ENCODE data around the gene RHOA.
"Not testable (repeated sequence)": the region's sequence is repeated elsewhere in the genome, so short reads cannot be mapped to it uniquely, and the experiment has no call there.

The RHOA gene

GRCh38 chr3:49377483-49377882 is 34.3 kb downstream of the RHOA start:
- no peaks in the 10 kb centered on the region for H3K9me3 ChIP-seq (ENCODE audit: control insufficient read depth in 5 of 5, low read length in 5 of 5)
- peaks cover 2 to 31% (median 26%) of the 10 kb centered on the region in 5 donors for H3K36me3 ChIP-seq (ENCODE audit: control insufficient read depth in 5 of 5, insufficient read depth in 5 of 5, low read length in 5 of 5)
- peaks cover 0 to 18% (median 14%) of the 10 kb centered on the region in 5 donors for H3K4me1 ChIP-seq (ENCODE audit: control insufficient read depth in 5 of 5, insufficient read depth in 5 of 5, low read length in 5 of 5)
- H3K4me3 ChIP-seq (ENCODE audit: low read depth in 1 of 5, low read length in 5 of 5), result no peak overlapping the region
- peak overlapping the region; percentile 46 for H3K27ac ChIP-seq (ENCODE audit: low read depth, low read length)
- H3K9ac ChIP-seq (ENCODE audit: low read length in 5 of 5), result no peak overlapping the region
- H3K27me3 ChIP-seq (ENCODE audit: control insufficient read depth in 5 of 5, insufficient read depth in 4 of 5, low read length in 5 of 5), result no peaks in the 10 kb centered on the region

GRCh38 chr3:49371946-49372345 is 39.8 kb downstream of the RHOA start:
- H3K36me3 ChIP-seq (ENCODE audit: control insufficient read depth in 5 of 5, insufficient read depth in 5 of 5, low read length in 5 of 5), result peaks cover 10 to 70% (median 57%) of the 10 kb centered on the region in 5 donors

GRCh38 chr3:49370585-49371290 is 41.0 kb downstream of the RHOA start:
- Histone ChIP-seq H3K27me3 (ENCODE audit: control insufficient read depth in 5 of 5, insufficient read depth in 4 of 5, low read length in 5 of 5) (no peaks in the 10 kb centered on the region), H3K36me3 (ENCODE audit: control insufficient read depth in 5 of 5, insufficient read depth in 5 of 5, low read length in 5 of 5) (peaks cover 10 to 82% (median 69%) of the 10 kb centered on the region in 5 donors), H3K27ac (ENCODE audit: low read depth, low read length) (no peak overlapping the region)

More at GRCh38 chr3:49371946-49372345, 39.8 kb downstream of the RHOA start:
- Histone ChIP-seq H3K9ac (ENCODE audit: low read length in 5 of 5) (no peak overlapping the region), H3K27me3 (ENCODE audit: control insufficient read depth in 5 of 5, insufficient read depth in 4 of 5, low read length in 5 of 5) (no peaks in the 10 kb centered on the region), H3K4me3 (ENCODE audit: low read depth in 1 of 5, low read length in 5 of 5) (no peak overlapping the region), H3K4me1 (ENCODE audit: control insufficient read depth in 5 of 5, insufficient read depth in 5 of 5, low read length in 5 of 5) (peaks cover 0 to 7% (median 0%) of the 10 kb centered on the region in 5 donors), H3K27ac (ENCODE audit: low read depth, low read length) (no peak overlapping the region), H3K9me3 (ENCODE audit: control insufficient read depth in 5 of 5, low read length in 5 of 5) (no peaks in the 10 kb centered on the region)

DNA sequence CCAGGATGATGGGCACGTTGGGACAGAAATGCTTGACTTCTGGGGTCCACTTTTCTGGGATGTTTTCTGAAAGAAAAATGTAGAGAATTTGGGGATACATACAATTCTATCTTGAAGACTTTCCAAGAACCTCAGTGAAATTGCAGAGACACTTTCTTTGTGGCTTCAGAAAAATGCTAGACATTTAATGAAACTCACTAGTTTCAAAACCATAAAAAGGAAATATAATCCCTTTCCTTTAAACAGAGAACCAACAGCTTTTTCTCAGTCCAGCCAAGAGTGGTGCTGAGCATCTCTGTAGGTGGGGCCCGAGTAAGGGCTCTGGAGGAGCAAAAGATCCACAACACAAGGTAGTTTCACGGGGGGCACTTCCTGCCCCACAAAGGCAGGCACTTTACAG is 49.2 kb downstream of the RHOA start:
- Histone ChIP-seq H3K9me3 (ENCODE audit: control insufficient read depth in 5 of 5, low read length in 5 of 5) (no peaks in the 10 kb centered on the region), H3K27ac (ENCODE audit: low read depth, low read length) (no peak overlapping the region), H3K9ac (ENCODE audit: low read length in 5 of 5) (no peak overlapping the region), H3K4me3 (ENCODE audit: low read depth in 1 of 5, low read length in 5 of 5) (no peak overlapping the region), H3K36me3 (ENCODE audit: control insufficient read depth in 5 of 5, insufficient read depth in 5 of 5, low read length in 5 of 5) (peaks cover 9 to 73% (median 59%) of the 10 kb centered on the region in 5 donors), H3K4me1 (ENCODE audit: control insufficient read depth in 5 of 5, insufficient read depth in 5 of 5, low read length in 5 of 5) (peaks cover 4 to 16% (median 15%) of the 10 kb centered on the region in 5 donors), H3K27me3 (ENCODE audit: control insufficient read depth in 5 of 5, insufficient read depth in 4 of 5, low read length in 5 of 5) (no peaks in the 10 kb centered on the region)

More at GRCh38 chr3:49370585-49371290, 41.0 kb downstream of the RHOA start:
- Histone ChIP-seq H3K4me1 (ENCODE audit: control insufficient read depth in 5 of 5, insufficient read depth in 5 of 5, low read length in 5 of 5) (peaks cover 0 to 7% (median 0%) of the 10 kb centered on the region in 5 donors), H3K9ac (ENCODE audit: low read length in 5 of 5) (no peak overlapping the region), H3K9me3 (ENCODE audit: control insufficient read depth in 5 of 5, low read length in 5 of 5) (no peaks in the 10 kb centered on the region), H3K4me3 (ENCODE audit: low read depth in 1 of 5, low read length in 5 of 5) (no peak overlapping the region)

- Histone ChIP-seq H3K4me3 (ENCODE audit: low read depth in 1 of 5, low read length in 5 of 5) (no peak overlapping the region), H3K27ac (ENCODE audit: low read depth, low read length) (peak overlapping the region; percentile 97), H3K27me3 (ENCODE audit: control insufficient read depth in 5 of 5, insufficient read depth in 4 of 5, low read length in 5 of 5) (no peaks in the 10 kb centered on the region), H3K36me3 (ENCODE audit: control insufficient read depth in 5 of 5, insufficient read depth in 5 of 5, low read length in 5 of 5) (peaks cover 9 to 59% (median 47%) of the 10 kb centered on the region in 5 donors), H3K9me3 (ENCODE audit: control insufficient read depth in 5 of 5, low read length in 5 of 5) (no peaks in the 10 kb centered on the region), H3K4me1 (ENCODE audit: control insufficient read depth in 5 of 5, insufficient read depth in 5 of 5, low read length in 5 of 5) (peaks cover 12 to 36% (median 34%) of the 10 kb centered on the region in 5 donors), H3K9ac (ENCODE audit: low read length in 5 of 5) (no peak overlapping the region)
These were observed 52.2 kb downstream of the RHOA start for GRCh38 chr3:49359623-49360022.

DNA sequence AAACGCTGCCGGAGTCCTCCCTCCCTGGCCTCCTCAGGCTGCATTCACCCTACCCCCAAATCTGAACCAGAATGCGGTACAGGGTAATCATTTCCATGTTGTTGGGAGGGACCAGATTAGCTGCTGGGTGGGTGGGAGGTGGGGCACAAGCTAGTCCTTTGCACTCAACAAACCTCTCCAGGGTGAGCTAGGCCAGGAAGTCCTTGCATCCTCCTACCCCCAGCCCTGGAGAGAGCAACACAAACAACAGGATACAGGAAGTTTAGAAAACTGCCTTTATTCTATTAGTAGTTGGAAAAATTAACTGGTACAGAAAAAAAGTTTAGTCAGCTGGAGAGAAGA is 52.9 kb downstream of the RHOA start:
- peak overlapping the region; percentile 97 for H3K27ac ChIP-seq (ENCODE audit: low read depth, low read length)
- peak overlapping the region; percentile 15 to 94 (median 70) for H3K9ac ChIP-seq (ENCODE audit: low read length in 5 of 5)
- no peaks in the 10 kb centered on the region for H3K27me3 ChIP-seq (ENCODE audit: control insufficient read depth in 5 of 5, insufficient read depth in 4 of 5, low read length in 5 of 5)
- H3K4me3 ChIP-seq (ENCODE audit: low read depth in 1 of 5, low read length in 5 of 5), result peak overlapping the region; percentile 48 to 86 (median 83)
- H3K9me3 ChIP-seq (ENCODE audit: control insufficient read depth in 5 of 5, low read length in 5 of 5), result no peaks in the 10 kb centered on the region
- H3K4me1 ChIP-seq (ENCODE audit: control insufficient read depth in 5 of 5, insufficient read depth in 5 of 5, low read length in 5 of 5), result peaks cover 12 to 36% (median 34%) of the 10 kb centered on the region in 5 donors
- peaks cover 9 to 56% (median 45%) of the 10 kb centered on the region in 5 donors for H3K36me3 ChIP-seq (ENCODE audit: control insufficient read depth in 5 of 5, insufficient read depth in 5 of 5, low read length in 5 of 5)

DNA sequence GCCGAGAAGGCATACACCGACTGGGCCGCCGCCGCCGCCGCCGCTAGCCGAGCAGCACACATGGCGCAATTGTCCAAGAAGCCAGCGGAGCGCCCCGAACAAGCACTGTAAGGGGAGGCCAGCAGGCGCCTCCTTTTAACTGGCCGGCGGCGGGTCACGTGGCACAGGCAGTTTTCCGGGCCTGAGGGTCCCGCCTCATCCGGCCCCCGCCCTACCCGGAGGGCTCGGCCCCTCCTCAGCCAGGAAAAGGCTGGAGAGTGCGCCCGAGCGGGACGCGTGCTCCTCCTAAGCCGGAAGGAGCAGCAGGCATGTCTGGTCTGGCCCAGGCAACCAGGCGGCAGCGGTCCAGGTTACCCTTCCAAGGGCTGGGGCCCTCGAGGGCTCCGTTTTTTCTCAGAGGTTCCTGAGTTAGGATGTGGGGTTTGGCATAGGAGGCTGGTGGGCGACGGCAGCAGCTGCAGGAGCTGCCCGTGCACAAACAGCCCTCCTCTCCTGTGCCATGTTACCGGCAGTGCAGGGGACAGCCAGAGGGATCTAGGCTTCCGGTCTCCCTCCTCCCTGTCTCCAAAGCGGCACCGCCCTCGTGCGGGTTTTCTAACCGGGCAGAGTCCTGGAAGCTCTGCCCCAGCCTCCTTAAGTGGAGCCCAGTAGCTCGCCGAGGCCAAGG is 53.4 kb downstream of the RHOA start, which contains the start of gene GPX1:
GPX1 (minus strand) TSS at position 137 of the 667 bp plus-strand sequence; CDS start at position 62, 75 bp downstream.
- peak within 1 kb of the TSS; percentile 97 for H3K27ac ChIP-seq (ENCODE audit: low read depth, low read length)
- no peaks in the 10 kb centered on the region for H3K9me3 ChIP-seq (ENCODE audit: control insufficient read depth in 5 of 5, low read length in 5 of 5)
- H3K4me1 ChIP-seq (ENCODE audit: control insufficient read depth in 5 of 5, insufficient read depth in 5 of 5, low read length in 5 of 5), result peaks cover 12 to 36% (median 34%) of the 10 kb centered on the region in 5 donors
- H3K4me3 ChIP-seq (ENCODE audit: low read depth in 1 of 5, low read length in 5 of 5), result peak within 1 kb of the TSS; percentile 70 to 92 (median 84)
- H3K36me3 ChIP-seq (ENCODE audit: control insufficient read depth in 5 of 5, insufficient read depth in 5 of 5, low read length in 5 of 5), result peaks cover 9 to 51% (median 43%) of the 10 kb centered on the region in 5 donors
- H3K9ac ChIP-seq (ENCODE audit: low read length in 5 of 5), result peak within 1 kb of the TSS; percentile 68 to 94 (median 83)
- H3K27me3 ChIP-seq (ENCODE audit: control insufficient read depth in 5 of 5, insufficient read depth in 4 of 5, low read length in 5 of 5), result no peaks in the 10 kb centered on the region

DNA sequence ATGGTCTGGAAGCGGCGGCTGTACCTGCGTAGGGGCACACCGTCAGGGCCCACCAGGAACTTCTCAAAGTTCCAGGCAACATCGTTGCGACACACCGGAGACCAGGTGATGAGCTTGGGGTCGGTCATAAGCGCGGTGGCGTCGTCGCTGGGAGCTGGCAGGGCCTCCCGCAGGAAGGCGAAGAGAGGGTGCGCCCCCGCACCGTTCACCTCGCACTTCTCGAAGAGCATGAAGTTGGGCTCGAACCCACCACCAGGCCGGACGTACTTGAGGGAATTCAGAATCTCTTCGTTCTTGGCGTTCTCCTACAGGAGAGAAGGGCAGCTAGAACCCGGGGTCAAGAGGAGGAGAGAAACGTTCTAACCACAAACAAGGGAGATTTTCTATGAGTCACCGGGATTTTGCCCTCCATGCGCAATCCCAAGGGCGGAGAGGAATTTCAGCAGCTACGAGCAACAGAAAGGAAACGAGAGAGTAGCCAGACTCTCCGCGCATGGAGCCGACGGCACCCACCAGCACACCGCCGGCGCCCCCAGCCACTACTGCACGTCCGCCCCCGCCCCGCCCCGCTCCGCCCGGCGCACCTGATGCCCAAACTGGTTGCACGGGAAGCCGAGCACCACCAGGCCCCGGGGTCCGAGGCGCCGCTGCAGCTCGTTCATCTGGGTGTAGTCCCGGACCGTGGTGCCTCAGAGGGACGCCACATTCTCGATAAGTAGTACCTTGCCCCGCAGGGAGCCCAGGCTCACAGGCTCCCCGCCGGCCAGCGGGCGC is 54.1 kb downstream of the RHOA start:
- peak overlapping the region; percentile 70 to 92 (median 84) for H3K4me3 ChIP-seq (ENCODE audit: low read depth in 1 of 5, low read length in 5 of 5)
- H3K27me3 ChIP-seq (ENCODE audit: control insufficient read depth in 5 of 5, insufficient read depth in 4 of 5, low read length in 5 of 5); H3K9me3 ChIP-seq (ENCODE audit: control insufficient read depth in 5 of 5, low read length in 5 of 5): not testable (repeated sequence)
- H3K9ac ChIP-seq (ENCODE audit: low read length in 5 of 5), result peak overlapping the region; percentile 68 to 94 (median 83)
- H3K27ac ChIP-seq (ENCODE audit: low read depth, low read length), result peak overlapping the region; percentile 97
- peaks cover 12 to 41% (median 39%) of the 10 kb centered on the region in 5 donors for H3K4me1 ChIP-seq (ENCODE audit: control insufficient read depth in 5 of 5, insufficient read depth in 5 of 5, low read length in 5 of 5)
- peaks cover 9 to 46% (median 39%) of the 10 kb centered on the region in 5 donors for H3K36me3 ChIP-seq (ENCODE audit: control insufficient read depth in 5 of 5, insufficient read depth in 5 of 5, low read length in 5 of 5)

GRCh38 chr3:49357095-49357442 is 54.7 kb downstream of the RHOA start:
- peaks cover 9 to 40% (median 34%) of the 10 kb centered on the region in 5 donors for H3K36me3 ChIP-seq (ENCODE audit: control insufficient read depth in 5 of 5, insufficient read depth in 5 of 5, low read length in 5 of 5)
- H3K4me1 ChIP-seq (ENCODE audit: control insufficient read depth in 5 of 5, insufficient read depth in 5 of 5, low read length in 5 of 5), result peaks cover 12 to 46% (median 45%) of the 10 kb centered on the region in 5 donors
- not testable (repeated sequence) for H3K27me3 ChIP-seq (ENCODE audit: control insufficient read depth in 5 of 5, insufficient read depth in 4 of 5, low read length in 5 of 5); H3K9me3 ChIP-seq (ENCODE audit: control insufficient read depth in 5 of 5, low read length in 5 of 5)
- peak overlapping the region; percentile 70 to 92 (median 84) for H3K4me3 ChIP-seq (ENCODE audit: low read depth in 1 of 5, low read length in 5 of 5)
- peak overlapping the region; percentile 97 for H3K27ac ChIP-seq (ENCODE audit: low read depth, low read length)
- H3K9ac ChIP-seq (ENCODE audit: low read length in 5 of 5), result peak overlapping the region; percentile 68 to 94 (median 83)

All from subcutaneous abdominal adipose tissue (tissue), 5 donors.